ENCODE measurements around the gene CTXN1.
"Not testable (repeated sequence)": the region's sequence is repeated elsewhere in the genome, so short reads cannot be mapped to it uniquely, and the experiment has no call there.

The CTXN1 gene

DNA sequence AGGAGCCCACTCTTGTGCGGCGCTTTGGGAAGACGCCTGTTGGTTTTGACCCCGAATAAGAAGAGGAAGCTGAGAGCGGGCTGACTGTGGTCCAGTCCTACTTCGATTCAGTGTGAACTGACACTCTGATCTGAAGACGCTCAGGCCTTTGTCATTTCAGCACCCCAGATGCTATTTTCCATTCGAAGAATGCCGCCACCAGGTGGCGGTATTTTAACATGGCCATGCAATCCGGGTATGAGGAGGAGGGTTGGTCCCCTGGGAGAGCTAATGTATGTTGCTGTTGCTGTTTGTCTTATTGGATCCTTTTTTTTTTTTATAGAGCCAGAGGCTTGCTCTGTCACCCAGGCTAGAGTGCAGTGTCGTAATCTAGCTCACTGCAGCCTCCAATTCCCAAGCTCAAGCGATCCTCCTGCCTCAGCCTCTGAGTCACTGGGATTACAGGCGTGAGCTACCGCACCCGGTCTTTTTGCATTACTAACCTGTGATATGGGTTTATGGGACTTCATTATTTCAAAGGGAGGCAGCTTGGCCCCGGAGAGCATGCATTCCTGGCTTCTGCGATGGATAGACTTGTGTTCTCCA, 18.3 kb upstream of the CTXN1 start:
- DNase-seq: peak; percentile 77

DNA sequence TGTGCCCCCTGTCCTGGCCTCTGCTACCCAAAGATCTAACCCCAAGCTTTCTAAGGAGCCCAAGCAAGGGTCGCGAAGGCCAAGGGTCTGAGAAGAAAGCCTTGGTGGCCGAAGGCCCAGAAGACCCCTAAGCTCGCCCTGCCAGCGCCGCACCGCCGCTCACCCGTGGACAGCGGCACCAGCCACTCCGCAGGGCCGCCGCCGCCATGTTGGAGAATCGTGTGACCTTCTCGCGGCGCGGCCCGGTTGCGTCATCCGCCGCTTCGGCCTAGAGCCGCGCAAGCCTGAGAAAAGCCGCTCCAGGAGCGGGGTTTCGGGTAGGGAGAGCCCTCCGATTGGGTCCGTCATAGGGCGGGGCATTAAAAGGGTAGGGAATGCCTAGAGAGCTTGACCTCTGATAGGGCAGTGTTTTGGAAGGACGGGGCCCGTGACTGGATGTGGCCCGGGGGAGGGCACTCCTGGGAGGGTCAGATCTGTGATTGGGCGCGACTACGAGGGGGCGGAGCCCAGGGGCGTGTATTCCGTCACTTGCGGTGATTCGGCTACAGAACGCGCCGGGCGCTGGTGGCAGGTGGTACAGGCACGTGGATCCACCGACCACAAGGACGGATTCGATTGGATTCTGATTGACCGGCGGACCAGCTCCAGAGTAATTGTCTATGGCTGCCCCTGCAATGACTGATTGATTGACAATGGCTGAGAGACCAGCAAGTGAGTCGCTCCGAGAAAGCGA, 17.7 kb upstream of the CTXN1 start, which contains the start of gene TIMM44:
TSS of gene TIMM44 (minus strand) at position 223 of the 733 bp plus-strand sequence. CDS start at position 208, 15 bp downstream.
- peak; percentile 99 for DNase-seq

DNA sequence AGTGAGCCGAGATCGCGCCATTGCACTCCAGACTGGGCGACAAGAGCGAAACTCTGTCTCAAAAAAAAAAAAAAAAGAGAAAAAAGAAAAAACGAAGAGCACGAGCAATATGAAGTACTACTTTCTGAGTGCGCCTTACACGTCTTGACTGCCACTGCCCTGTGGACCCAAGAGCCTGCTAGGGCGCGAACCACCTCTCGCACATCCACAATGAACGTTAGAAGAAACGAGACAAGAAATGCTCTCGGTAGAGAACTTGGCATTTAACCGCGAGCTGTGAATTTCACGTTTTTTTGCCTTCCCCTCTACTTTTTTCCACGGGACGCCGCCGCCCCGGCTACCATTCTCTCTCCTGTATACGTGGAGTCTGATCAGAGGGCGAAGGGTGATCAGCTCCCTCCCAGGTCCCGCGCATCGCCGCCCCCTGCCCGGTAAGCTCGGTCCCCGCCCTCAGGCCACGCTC, 17.1 kb upstream of the CTXN1 start:
- DNase-seq: no peak

DNA sequence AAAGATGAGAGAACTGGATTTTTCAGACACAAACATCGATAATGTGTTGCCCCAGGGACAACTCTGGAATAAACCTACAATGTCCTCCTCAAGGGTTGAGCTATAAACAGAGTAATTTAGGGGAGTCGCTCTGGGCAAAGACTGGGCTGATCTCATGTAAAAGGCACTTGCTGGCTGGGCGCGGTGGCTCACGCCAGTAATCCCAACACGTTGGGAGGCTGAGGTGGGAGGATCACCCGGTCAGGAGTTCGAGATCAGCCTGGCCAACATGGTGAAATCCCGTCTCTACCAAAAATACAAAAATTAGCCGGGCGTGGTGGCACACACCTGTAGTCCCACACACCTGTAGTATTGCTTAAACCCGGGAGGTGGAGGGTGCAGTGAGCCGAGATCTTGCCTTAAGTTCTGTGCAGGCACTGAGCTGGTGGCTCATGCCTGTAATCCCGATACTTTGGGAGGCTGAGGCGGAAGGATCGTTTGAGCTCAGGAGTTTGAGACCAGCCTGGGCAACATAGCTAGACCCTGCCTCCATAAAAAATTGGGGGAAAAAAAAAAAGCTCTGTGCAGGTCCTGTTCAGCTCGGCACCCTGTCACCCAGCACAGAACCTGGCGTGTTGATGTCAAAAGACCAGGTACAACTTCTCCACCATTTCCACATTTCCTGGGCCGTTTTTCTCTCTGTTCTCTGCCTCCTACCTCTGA, 16.1 kb upstream of the CTXN1 start:
- no peak for DNase-seq

DNA sequence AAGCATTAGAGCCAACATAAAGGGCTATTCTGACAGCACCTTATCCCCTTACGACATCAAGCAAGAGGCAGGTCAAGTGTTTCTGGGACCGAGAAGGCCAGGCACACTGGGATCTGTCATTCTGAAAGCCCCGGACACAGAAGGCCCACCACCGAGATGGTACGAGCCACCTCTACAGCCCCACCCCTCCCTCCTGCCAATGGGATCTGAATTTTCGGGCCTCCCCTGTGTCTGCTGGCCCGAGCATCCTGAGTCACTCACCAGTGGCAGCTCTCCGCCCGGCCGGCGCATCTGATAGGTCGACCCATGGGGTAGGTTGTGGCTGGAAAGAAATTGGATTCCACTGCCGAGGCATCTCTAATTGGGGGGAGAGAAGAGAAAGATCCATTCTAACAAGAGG, 14.9 kb upstream of the CTXN1 start:
- no peak for DNase-seq

DNA sequence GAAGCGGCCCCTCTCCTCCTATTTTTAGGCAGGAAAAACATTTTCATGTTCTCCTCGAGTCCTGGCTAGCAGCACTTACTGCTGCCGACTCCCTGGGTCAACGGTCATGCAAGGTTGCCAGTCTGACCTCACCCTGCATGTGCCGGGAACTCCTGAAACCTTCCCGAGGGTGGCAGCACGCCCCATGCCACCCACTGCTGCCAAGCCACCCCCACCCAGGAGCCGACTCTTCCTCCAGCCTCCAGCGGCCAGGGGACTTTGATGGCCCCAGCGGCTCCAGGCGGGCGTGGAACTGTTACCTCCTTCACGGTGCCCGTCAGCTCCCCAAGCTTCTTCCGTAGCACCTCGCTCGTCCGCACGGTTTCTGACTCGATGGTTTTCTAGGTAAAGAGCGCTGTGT, 8.8 kb upstream of the CTXN1 start:
- no peak for DNase-seq

DNA sequence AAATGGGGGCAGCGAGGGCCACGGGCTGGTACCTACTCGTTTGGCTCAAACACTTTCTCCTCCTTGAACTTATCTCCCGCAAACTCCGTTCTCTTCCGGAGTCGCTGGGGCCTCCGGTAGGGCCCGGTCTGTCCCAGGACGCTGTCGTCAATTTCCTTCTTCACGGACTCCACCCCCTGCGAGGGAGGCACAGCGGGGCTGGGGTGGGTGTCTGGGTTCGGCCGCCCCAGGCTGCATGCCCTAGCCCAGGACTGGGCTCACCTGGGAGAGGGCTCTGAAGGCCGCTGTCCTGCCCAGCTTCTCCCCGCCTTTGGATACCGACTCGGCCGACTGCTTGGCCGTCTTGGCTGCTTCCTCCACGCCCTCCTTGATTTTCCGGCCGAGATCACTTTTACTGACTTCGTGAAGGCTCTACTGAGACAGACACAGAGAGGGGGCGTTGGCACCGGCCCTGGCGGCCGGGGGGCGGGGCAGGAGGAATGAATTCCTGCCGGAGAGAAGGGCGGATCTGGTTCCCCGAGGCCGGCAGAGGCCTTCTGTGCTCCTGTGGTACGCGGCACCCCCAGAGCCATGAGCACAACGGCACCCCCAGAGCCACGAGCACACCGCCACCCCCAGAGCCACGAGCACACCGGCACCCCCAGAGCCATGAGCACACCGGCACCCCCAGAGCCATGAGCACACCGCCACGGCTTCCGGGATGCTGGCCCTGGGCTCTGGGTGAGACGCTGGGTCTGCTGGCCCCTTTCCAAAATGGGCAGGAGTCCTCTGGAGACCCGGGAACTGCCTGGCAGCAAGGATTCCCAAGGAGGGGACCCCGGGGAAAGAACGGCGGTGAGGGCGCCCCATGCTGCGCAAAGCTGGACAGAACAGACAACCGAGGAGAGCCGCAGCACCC, 8.1 kb upstream of the CTXN1 start:
- DNase-seq: no peak

DNA sequence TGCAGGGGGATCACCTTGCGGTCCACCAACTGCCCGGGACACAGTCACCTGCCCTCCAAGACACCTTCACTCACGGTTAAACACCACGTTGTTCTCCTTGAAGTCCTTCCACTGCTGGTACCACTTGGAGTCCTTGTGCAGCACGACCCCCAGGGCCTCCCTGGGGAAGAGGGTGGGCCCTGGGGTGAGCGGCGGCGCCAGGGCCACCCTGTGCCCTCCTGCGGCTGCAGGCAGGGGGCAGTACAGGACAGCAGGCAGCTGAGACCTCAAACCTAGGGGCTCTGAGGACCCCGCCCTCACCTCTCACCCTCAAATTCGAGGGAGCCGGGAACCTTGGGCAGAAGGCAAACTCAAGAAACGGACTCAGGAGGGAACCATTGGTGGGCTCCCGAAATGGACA, 7.5 kb upstream of the CTXN1 start:
- DNase-seq: no peak

DNA sequence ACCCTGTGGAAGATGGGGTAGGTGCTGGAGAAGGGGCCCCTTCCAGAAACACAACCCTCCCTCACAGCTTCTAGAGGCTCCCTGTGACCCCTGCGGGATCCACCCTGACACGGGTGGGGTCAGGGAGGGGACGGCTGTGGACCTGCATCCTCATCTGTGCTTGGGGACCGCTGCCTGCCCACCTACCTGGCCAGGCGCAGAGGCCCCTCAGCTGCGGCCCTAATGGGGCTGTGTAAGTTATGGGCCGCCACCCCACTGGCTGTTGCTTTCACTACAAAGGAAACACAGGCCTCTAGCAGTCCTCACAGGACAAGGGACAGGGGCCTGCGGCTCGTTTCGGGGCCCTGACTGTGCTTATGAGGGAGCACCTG, 7.0 kb upstream of the CTXN1 start:
- no peak for DNase-seq

DNA sequence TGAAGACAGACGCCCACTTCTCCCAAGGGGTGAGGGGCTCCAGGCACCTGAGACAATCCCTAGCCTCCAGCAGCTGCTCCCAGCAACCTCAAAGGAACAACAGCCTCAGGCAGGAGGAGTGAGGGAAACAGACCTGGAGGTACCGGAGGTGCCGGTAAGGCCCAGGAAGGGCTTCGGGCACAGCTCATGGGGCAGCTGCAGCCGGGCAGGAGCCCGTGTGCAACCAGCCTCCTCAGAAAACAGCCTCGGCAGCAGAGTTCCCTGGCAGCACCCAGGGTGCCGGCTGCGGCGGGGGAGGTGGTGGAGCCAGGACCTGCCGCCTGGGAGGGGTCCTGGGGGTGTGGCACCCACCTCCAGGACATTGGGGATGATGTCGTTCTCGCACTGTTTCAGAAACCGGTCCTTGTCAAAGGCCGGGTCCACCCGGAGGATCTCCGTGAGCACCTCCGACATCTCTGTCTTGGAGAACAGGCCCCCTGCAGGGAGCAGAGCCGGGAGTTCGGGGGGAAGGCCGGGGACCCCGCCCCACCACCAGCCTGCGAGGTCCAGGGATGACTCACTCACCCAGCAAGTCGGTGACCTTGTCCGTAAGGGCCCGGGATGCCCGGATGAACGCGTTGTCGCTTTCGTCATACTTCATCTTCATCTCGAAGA, 6.5 kb upstream of the CTXN1 start:
- DNase-seq: no peak

DNA sequence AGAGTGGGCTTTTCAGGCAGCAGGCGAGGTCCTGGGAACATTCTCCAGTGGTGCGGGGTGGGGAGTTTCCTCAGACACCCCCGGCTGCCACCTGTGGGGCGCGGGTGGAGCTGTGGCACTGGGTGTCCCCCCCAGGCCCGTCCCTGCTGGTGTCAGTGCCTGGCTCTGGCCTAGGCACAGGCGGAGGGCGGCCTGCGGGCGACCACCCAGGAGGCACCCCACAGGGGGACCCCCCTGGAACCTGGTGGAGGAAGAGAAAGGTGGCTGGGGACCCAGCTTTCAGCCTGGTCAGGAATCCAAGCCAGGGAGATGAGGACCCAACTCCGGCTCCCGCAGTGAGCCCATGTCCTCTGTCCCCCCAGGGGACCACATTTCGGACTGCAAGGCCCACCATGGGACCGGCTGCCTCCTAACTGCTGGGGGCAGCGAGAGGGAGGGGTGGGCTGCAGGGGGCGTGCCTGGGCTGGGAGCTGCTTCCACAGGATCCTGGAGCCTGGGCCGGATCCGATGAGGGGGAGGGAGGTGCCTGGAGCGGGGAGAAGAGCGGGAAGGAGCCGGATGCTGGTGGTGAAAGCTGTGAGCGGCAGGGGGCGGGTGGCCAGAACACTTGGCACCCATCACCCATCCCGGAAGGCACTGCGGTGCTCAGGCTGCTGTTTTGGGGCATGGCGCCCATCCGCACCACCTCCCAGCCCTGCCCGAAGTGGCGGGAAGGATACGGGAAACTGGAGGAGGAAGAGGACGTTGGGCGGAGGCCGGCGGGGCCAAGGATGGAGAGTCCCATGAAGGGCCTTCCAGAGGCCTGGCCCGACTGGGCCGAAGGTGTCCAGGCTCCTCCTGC, 5.5 kb upstream of the CTXN1 start:
- DNase-seq: no peak

DNA sequence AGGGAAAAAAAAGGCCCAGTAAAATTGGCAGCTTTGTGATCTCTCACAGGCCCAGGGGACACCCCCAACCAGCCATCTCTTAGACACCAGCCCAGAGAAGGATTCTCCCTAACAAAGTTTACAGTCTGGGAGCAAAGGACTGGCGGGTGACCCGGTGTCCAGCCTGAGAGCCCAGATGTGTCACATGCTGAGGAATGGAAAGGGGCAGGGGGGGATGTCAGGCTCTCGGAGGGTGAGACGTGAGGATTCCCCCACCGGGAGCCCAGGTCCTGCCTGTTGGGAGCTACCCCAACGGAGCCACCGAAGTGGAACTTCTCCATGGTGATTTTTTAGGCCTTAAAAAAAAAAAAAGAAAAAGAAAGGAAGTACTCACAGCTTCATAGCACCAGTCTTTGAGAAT, 4.8 kb upstream of the CTXN1 start:
- no peak for DNase-seq

DNA sequence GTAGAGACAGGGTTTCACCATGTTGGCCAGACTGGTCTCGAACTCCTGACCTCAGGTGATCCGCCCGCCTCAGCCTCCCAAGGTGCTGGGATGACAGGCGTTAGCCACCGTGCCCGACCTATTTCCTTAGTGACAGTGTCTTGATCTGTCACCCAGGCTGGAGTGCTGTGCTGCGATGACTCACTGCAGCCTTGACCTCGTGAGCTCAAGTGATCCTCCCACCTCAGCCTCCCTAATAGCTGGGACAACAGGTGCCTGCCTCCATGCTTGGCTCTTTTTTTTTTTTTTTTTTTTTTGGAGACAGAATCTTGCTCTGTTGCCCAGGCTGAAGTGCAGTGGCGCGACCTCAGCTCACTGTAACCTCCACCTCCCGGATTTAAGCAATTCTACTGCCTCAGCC, 4.1 kb upstream of the CTXN1 start:
- DNase-seq: not testable (repeated sequence)

DNA sequence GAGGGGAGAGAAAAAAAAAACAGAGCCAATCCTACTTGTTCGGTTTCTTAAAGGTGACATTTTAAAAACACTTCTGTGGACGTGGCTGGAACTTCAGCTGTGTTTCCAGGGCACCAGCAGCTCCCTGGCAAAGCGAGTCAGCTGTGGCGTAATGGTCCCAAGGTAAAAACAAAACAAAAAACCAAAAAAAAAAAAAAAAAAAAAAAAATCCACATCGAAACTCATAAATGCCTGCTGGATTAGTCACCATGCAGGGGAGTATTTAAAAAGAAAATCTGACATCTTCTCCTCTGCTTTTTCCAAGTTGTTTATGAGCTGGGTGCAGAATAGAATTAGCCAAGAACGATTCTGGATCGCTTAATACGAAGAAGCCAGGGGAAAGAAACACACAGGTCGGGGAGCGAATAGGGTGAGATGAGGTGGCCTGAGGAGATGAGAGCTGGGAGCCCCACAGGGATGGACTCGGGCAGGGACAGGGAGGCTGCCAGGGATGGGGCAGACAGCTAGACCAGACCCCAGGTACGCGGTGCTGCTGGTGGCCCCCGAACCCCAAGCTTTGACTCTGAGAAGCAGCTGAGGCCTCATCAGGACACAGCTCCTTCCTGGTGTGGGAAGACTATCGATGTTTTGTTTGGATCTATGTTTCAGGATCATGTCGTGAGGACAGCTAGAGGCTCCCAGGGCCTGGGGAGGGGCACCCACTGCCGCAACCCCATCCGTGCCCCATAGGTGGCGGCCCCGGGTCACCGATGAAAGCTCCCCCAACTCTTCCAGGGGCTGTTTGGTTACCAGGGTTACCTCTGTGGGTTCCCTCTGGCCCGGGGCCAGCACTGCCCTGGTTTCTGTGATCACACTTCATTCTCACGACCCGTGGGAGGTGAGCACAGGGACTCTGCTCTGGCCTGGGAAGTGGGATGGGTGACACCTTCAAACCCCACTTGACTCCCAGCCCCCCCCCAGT, 3.1 kb upstream of the CTXN1 start:
- DNase-seq: peak; percentile 90

DNA sequence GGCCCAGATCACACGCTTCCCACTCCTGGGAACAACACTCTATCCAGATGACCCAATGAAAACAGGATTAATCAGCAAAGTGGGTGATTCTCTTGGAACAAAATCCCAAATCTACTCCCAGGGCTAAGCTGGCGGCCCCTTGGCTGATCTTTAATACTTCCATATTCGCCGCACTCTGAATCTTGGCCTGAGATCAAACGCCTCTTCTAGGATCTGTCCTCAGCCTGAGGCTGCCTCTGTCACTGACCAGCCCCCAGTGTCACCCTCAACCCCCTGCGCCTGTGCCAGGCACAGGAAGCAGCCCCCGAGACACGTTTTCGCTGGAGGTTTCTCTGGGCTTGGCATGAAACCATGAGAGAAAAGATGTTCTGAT, 2.4 kb upstream of the CTXN1 start:
- DNase-seq: no peak

DNA sequence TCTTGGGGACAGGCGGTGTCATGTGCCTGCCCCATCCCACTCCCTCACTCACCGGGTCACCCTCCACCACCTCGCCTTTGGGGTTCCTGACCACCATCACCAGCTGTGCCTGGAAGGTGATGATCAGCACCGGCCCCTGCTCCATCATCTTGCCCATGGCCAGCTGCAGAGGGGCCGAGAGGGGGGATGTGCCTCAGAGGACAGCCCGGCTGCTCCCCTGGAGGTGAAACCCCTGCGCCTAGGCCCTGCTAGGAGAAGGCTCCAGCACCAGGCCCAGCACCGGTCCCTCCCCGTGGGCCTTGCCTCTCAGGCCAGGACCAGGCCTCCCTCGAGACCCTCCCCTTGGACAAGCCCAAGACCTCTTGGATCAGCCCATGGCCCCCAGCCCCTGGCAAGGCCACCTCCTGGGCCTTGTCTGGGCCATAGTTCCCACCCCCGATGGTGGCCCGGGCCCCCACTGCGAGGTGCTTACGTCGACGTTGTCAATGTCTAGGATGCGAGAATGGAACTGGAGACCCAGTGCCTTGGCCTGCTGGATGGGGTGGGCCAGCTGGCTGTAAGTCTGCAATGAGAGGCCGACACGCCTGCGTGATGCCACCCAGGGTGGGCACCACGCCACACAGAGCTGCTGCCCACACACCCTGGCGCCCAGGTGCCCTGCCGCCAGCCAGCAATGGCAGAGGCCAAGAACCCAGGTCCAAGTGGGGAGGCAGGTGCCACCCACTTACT, 1.8 kb upstream of the CTXN1 start:
- DNase-seq: no peak

DNA sequence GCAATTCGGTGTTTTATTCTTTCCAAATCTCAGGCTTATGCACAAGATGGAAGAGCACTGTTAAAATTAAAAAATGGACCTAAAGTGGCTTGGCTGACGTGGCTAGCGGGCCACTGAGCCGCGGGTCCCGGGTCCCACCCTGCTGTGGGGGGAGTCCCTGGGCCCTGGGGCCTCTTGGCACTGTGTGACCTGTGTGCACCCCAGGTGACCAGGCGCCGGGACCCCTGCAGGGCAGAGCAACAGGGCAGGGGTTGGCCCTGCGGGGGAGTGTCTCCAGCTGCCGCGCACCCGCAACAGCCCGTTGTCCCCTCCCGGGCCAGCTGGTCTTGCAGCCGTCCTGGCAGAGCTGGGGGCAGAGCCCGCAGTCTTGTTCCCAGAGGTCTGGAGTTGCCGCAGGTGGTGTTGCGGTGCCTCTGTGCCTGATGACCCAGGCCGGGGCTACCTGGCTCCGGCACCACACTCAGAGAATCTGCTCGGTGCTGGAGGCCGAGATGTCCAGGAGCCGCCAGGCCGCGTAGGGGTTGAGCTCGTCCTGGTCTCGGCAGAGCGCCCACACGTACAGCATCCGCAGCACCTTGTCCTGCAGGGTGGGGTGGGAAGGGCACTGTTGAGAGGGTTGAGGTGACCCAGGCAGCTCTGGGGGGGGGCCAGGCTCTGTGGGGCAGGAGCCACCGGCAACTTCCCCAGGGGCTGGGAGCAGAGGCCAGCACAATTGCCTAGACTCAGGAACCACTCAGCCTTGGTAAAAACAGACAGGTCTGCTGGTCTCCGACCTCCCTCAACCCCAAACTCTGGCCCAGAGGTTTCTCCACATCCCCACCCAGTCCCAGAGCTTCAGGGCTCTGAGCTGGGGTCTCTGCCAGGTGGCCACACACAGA, 1.0 kb upstream of the CTXN1 start:
- no peak for DNase-seq

DNA sequence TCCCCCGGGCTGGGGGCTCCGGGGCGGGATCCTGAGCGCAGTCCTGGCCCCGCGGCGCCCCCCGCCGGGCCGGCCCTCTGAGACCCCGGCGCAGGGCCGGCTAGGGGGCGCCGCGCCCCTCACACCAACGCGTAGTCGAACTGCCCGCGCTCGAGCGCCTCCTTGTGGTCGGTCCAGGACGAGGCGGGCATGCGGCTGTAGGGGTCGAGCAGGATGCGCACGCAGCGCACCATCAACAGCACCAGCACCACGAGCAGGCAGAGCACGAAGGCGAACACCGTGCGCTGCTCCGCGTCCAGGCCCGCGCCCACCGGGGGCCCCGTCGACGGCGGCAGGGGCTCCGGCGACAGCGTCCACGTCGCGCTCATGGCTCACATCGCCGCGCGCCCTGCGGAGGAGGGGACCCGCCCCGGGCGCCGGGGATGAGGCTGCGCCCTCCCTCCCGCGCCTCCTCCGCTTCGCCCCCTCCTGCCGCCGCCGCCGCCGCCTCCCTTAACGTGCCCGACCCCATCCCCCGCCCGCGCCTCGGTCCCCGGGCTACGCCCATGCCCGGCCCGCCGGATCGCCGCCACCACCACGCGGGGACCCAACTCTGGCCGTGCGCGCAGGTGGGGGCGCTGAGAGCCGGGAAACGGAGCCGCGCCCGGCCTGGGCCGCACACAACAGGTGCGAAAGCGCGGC, 624 bp downstream of the CTXN1 start:
- peak; percentile 28 for DNase-seq
